HepG2 (cell line): ENCODE data around the gene RNASE13. TPM values are rescaled to one million over a fixed set of nuclear protein-coding genes. Genes with fewer than 3 reads are reported as not detected.

Experiments
- ATAC-seq: fragments of 200-7000 bp; cut with Tn5 transposase; 3 replicates; pipeline ENCODE4 v1.9.1; 2020; ENCODE audit warnings: mild to moderate bottlenecking, moderate library complexity
- BruUV-seq: library from RNA; stranded (reverse); fragments of 400-500 nt; replicated peaks from 2 replicates; lab custom pipeline; 2021; lab: Mats Ljungman, UMichigan
- CTCF ChIA-PET: fragments of 300-600 bp; formaldehyde crosslinking; extraction: SDS; loops from one replicate; lab custom pipeline; 2021; ENCODE audit warnings: low total read pairs, inconsistent platforms, low intra/inter-chr PET ratio; lab: Yijun Ruan, JAX
- POLR2A ChIA-PET: fragments of 350-600 bp; sonication (Branson Sonifier 250); formaldehyde crosslinking; loops from one replicate; lab custom pipeline; 2020; ENCODE audit warnings: antibody characterized with exemption, inconsistent platforms; lab: Yijun Ruan, JAX
- DNase-seq: peaks from one replicate; pipeline ENCODE4 v3.0.0-alpha.2; 2015; ENCODE audit warnings: low spot score
- FAIRE-seq: peaks from 3 replicates; lab custom pipeline; 2011; peaks lifted over from hg19 to GRCh38; lab: Jason Lieb, UNC
- H2AFZ ChIP-seq: one replicate; pipeline ENCODE4 v1.6.1; 2011; ENCODE audit warnings: low read length, inconsistent platforms
- H3K27ac ChIP-seq: fragments of 300-600 bp; 3 replicates; pipeline ENCODE4 v1.8.0; 2011; ENCODE audit warnings: mixed run types, mild to moderate bottlenecking, mixed read lengths, low read length, inconsistent platforms; ENCODE audit not compliant: insufficient read depth; ENCODE audit errors: extremely low read length
- H3K27me3 ChIP-seq, 2 experiments: fragments of 200-600 bp in 1 of 2; 2 replicates in 1 of 2; 3 replicates in 1 of 2; pipeline versions ENCODE4 v1.6.0 to v1.8.0; 2011; ENCODE audit warnings: low read length in 2 of 2, mild to moderate bottlenecking in 2 of 2, moderate library complexity in 2 of 2, inconsistent platforms in 1 of 2; ENCODE audit not compliant: insufficient read depth in 2 of 2, control insufficient read depth in 1 of 2
- H3K36me3 ChIP-seq, 2 experiments: fragments of 200-600 bp in 1 of 2; replicated peaks in 1 of 2; 2 replicates in 1 of 2; 3 replicates in 1 of 2; pipeline versions ENCODE4 v1.5.1 to v1.8.0; 2011; ENCODE audit warnings: low read length in 2 of 2, inconsistent platforms in 1 of 2; ENCODE audit not compliant: insufficient read depth in 2 of 2, control insufficient read depth in 1 of 2
- H3K4me1 ChIP-seq: 2 replicates; pipeline ENCODE4 v1.5.1; 2012; ENCODE audit warnings: low read length, inconsistent platforms; ENCODE audit not compliant: insufficient read depth
- H3K4me2 ChIP-seq: 2 replicates; pipeline ENCODE4 v1.6.0; 2011; ENCODE audit warnings: low read depth, low read length, inconsistent platforms
- H3K4me3 ChIP-seq, 3 experiments: fragments of 200-600 bp in 1 of 3; sonication (generic), shearing (Covaris generic) in 1 of 3; replicated peaks in 1 of 3; 2 replicates each; pipeline ENCODE4 v1.5.1; 2011 to 2016; ENCODE audit warnings: low read length in 3 of 3, inconsistent platforms in 2 of 3, low read depth in 2 of 3, mild to moderate bottlenecking in 2 of 3, control low read depth in 1 of 3, mixed read lengths in 1 of 3; ENCODE audit not compliant: insufficient read depth in 1 of 3
- H3K79me2 ChIP-seq: one replicate; pipeline ENCODE4 v1.6.1; 2011; ENCODE audit warnings: low read length, inconsistent platforms; ENCODE audit not compliant: insufficient read depth
- H3K9ac ChIP-seq: 2 replicates; pipeline ENCODE4 v1.6.0; 2011; ENCODE audit warnings: mild to moderate bottlenecking, low read depth, low read length, inconsistent platforms; ENCODE audit not compliant: insufficient read depth
- H3K9me3 ChIP-seq: 2 replicates; pipeline ENCODE4 v1.5.1; 2012; ENCODE audit warnings: mild to moderate bottlenecking, low read length
- H4K20me1 ChIP-seq: 2 replicates; pipeline ENCODE4 v1.6.0; 2011; ENCODE audit warnings: inconsistent platforms, mild to moderate bottlenecking, low read length, moderate library complexity; ENCODE audit not compliant: insufficient read depth
- ATF7 ChIP-seq, 2 experiments: fragments of 450-650 bp in 1 of 2; sonication (generic) in 1 of 2; formaldehyde crosslinking in 1 of 2; IDR thresholded peaks; 2 replicates each; pipeline versions ENCODE4 v1.4.0 to v1.6.1; 2016 to 2020; ENCODE audit warnings: antibody characterized with exemption in 1 of 2, mild to moderate bottlenecking in 1 of 2, missing genetic modification reagents in 1 of 2
- ERF ChIP-seq: IDR thresholded peaks from 2 replicates; pipeline ENCODE4 v1.6.1; 2018; ENCODE audit warnings: missing biosample characterization, missing genetic modification reagents
- GATAD2A ChIP-seq: IDR thresholded peaks from 2 replicates; pipeline ENCODE4 v1.6.1; 2016
- MAX ChIP-seq: IDR thresholded peaks from 2 replicates; pipeline ENCODE4 v1.6.1; 2012; ENCODE audit warnings: inconsistent platforms
- RXRB ChIP-seq: IDR thresholded peaks from 2 replicates; pipeline ENCODE4 v1.6.1; 2016; ENCODE audit warnings: borderline replicate concordance, missing genetic modification reagents, missing compliant biosample characterization
- STAG1 ChIP-seq: sonication (generic); formaldehyde crosslinking; IDR thresholded peaks from 2 replicates; pipeline ENCODE4 v1.4.0; 2020; ENCODE audit warnings: missing genetic modification reagents
- TRIM24 ChIP-seq: sonication (generic); formaldehyde crosslinking; IDR thresholded peaks from 2 replicates; pipeline ENCODE4 v1.8.0; 2022; ENCODE audit warnings: mild to moderate bottlenecking, missing genetic modification reagents
- ZBTB20 ChIP-seq: sonication (generic); formaldehyde crosslinking; IDR thresholded peaks from 2 replicates; pipeline ENCODE4 v1.8.1; 2023; ENCODE audit warnings: missing genetic modification reagents, low read depth, mild to moderate bottlenecking, borderline replicate concordance
- ZNF124 ChIP-seq: sonication (generic); formaldehyde crosslinking; IDR thresholded peaks from 2 replicates; pipeline ENCODE4 v1.4.0; 2020; ENCODE audit warnings: missing genetic modification reagents
- ZNF33B ChIP-seq: sonication (generic); formaldehyde crosslinking; IDR thresholded peaks from 2 replicates; pipeline ENCODE4 v1.5.1; 2020; ENCODE audit warnings: mild to moderate bottlenecking, missing genetic modification reagents
- ZNF547 ChIP-seq: sonication (generic); formaldehyde crosslinking; IDR thresholded peaks from 2 replicates; pipeline ENCODE4 v1.5.1; 2020; ENCODE audit warnings: mild to moderate bottlenecking, missing genetic modification reagents
- WGBS: methylation state at CpG from one replicate; pipeline ENCODE4 v1.1.6; 2017; ENCODE audit warnings: low lambda C conversion rate; 5-methylcytosine and 5-hydroxymethylcytosine counted together
- in situ Hi-C: cut with HindIII; loops from 2 replicates; pipeline ENCODE4 v1.10.0; 2017; ENCODE audit warnings: low pct_unique_long_range_greater_than_20kb; ENCODE audit not compliant: extremely low pct_ligation_motif_present
- intact Hi-C: fragments of 100-400 bp; cut with micrococcal nuclease; formaldehyde crosslinking; loops from one replicate; pipeline ENCODE4 v1.10.0; 2022; ENCODE audit not compliant: unreplicated experiment
- polyA plus RNA-seq, 8 experiments: library from polyadenylated mRNA; depleted of rRNA in 3 of 8; stranded (reverse) in 7 of 8; unstranded in 1 of 8; fragments of >200 nt; fragmentation: Illumina TruSeq in 4 of 8; extraction: Trizol in 4 of 8; gene quantifications; 2 replicates each; pipeline versions ENCODE4 v1.2.1 to v1.2.3, GENCODE V29; 2011 to 2016; ENCODE audit warnings: low read depth in 4 of 8, missing spikeins in 1 of 8, mixed read lengths in 1 of 8; ENCODE audit not compliant: insufficient read depth in 1 of 8
- total RNA-seq, 5 experiments: library from RNA; depleted of rRNA; stranded (reverse); fragments of >200 nt; fragmentation: Illumina TruSeq; extraction: Trizol; gene quantifications; 2 replicates each; pipeline ENCODE4 v1.2.3, GENCODE V29; 2016; ENCODE audit warnings: low read depth in 1 of 5
- TF ChIP-seq, protein P1 (sequence below): sonication (generic); formaldehyde crosslinking; IDR thresholded peaks from 2 replicates; pipeline ENCODE4 v1.9.0; 2021; ENCODE audit warnings: missing genetic modification reagents, borderline replicate concordance
- TF ChIP-seq, protein P2 (sequence below): sonication (generic); formaldehyde crosslinking; IDR thresholded peaks from 2 replicates; pipeline ENCODE4 v1.9.0; 2022; ENCODE audit warnings: low read depth, missing genetic modification reagents
- TF ChIP-seq, protein P3 (sequence below): sonication (generic); formaldehyde crosslinking; IDR thresholded peaks from 2 replicates; pipeline ENCODE4 v1.8.0; 2022; ENCODE audit warnings: mild to moderate bottlenecking, missing genetic modification reagents; ENCODE audit not compliant: insufficient replicate concordance

The RNASE13 gene
- total and polyA plus RNA-seq, 2 of the 13 experiments (the other 11 are each of a cell fraction or from before 2014, with no cell fraction given) = 1.0 TPM; not detected in 1

DNA sequence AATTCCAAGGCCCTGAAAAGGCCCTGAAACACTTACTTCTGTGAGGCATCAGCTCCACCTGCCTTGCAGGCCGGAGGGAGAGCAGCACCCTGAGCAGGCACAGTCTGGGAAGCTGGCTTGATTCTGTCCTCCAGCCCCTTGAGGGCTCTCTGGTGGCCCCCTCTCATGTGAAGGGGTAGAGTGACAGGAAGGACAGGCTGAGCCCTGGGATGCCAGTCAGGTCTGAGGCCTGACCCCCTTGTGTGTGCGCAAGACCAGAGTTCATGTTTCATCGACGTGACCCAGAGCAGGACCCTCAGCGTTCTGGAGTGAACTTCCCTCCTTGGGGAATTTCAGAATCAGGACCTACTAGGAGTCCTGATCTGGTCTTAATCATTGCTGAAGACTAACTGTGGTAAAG lies 24.3 kb upstream of the RNASE13 start (continued):
- TF ChIP-seq, protein P1, sequence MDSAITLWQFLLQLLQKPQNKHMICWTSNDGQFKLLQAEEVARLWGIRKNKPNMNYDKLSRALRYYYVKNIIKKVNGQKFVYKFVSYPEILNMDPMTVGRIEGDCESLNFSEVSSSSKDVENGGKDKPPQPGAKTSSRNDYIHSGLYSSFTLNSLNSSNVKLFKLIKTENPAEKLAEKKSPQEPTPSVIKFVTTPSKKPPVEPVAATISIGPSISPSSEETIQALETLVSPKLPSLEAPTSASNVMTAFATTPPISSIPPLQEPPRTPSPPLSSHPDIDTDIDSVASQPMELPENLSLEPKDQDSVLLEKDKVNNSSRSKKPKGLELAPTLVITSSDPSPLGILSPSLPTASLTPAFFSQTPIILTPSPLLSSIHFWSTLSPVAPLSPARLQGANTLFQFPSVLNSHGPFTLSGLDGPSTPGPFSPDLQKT = no peak
- TF ChIP-seq ZNF547 (CRISPR knock-in tag) = no peak

- no peak for ATAC-seq
- Histone ChIP-seq H3K27ac (peak within 1 kb of the TSS; percentile 92), H3K27me3 (no peaks in the 10 kb centered on the region), H3K9me3 (no peaks in the 10 kb centered on the region), H4K20me1 (no peaks in the 10 kb centered on the region), H3K9ac (peak within 1 kb of the TSS; percentile 6; the same call in 1 of the 2 replicates), H3K36me3 (no peaks in the 10 kb centered on the region), H3K4me1 (peaks cover 99% of the 10 kb centered on the region), H3K4me2 (peak within 1 kb of the TSS; percentile 71), H2AFZ (no peak within 1 kb of the TSS), H3K79me2 (no peaks in the 10 kb centered on the region), H3K4me3 (no peak within 1 kb of the TSS; a peak in 1 of 6 replicates)
- intact Hi-C loops = loop anchor here (5.0 kb wide), 1 partner anchor 376 kb away; the partner anchor contains the start of gene RNASE4
- CTCF ChIA-PET = interaction anchor here (0.9 to 1.5 kb wide), 3 partner anchors 18 to 44 kb away, joined by 3 to 7 read pairs (median 4); no protein-coding TSS in a partner anchor
- in situ Hi-C loops = no loop called here
- 76% methylated on average over 6 of the region's 8 CpGs for WGBS
- BruUV-seq = no TSS peak
- POLR2A ChIA-PET = interaction anchor here (1.3 to 4.3 kb wide), 3 partner anchors 11 to 43 kb away, joined by 7 to 77 read pairs (median 7); partner anchors contain the start of gene ARHGEF40
- no peak for FAIRE-seq
- DNase-seq = no peak
- TF ChIP-seq ERF (CRISPR knock-in tag) (peak; percentile 58; the same call in 1 of the 2 replicates), STAG1 (peak; percentile 20; the same call in 1 of the 2 replicates), GATAD2A (CRISPR knock-in tag) (peak; percentile 27; the same call in 1 of the 2 replicates), RXRB (CRISPR knock-in tag) (0 out of 2 replicates have a peak, but pooled peaks have one; percentile 12), ZNF124 (CRISPR knock-in tag) (no peak), ATF7 (IDR thresholded peaks at IDR 0.05) (peak; percentile 60), ATF7 (CRISPR knock-in tag; IDR thresholded peaks at IDR 0.05) (0 out of 2 replicates have a peak, but pooled peaks have one; percentile 36), ZBTB20 (CRISPR knock-in tag) (peak; percentile 36; the same call in 1 of the 2 replicates), MAX (peak; percentile 83), TRIM24 (CRISPR knock-in tag) (0 out of 2 replicates have a peak, but pooled peaks have one; percentile 10), ZNF33B (CRISPR knock-in tag) (peak; percentile 70; the same call in 1 of the 2 replicates)
- TF ChIP-seq, protein P2, sequence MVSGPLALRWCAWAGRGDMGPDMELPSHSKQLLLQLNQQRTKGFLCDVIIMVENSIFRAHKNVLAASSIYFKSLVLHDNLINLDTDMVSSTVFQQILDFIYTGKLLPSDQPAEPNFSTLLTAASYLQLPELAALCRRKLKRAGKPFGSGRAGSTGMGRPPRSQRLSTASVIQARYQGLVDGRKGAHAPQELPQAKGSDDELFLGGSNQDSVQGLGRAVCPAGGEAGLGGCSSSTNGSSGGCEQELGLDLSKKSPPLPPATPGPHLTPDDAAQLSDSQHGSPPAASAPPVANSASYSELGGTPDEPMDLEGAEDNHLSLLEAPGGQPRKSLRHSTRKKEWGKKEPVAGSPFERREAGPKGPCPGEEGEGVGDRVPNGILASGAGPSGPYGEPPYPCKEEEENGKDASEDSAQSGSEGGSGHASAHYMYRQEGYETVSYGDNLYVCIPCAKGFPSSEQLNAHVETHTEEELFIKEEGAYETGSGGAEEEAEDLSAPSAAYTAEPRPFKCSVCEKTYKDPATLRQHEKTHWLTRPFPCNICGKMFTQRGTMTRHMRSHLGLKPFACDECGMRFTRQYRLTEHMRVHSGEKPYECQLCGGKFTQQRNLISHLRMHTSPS (CRISPR knock-in tag) = peak; percentile 49; the same call in 1 of the 2 replicates
- TF ChIP-seq, protein P3, sequence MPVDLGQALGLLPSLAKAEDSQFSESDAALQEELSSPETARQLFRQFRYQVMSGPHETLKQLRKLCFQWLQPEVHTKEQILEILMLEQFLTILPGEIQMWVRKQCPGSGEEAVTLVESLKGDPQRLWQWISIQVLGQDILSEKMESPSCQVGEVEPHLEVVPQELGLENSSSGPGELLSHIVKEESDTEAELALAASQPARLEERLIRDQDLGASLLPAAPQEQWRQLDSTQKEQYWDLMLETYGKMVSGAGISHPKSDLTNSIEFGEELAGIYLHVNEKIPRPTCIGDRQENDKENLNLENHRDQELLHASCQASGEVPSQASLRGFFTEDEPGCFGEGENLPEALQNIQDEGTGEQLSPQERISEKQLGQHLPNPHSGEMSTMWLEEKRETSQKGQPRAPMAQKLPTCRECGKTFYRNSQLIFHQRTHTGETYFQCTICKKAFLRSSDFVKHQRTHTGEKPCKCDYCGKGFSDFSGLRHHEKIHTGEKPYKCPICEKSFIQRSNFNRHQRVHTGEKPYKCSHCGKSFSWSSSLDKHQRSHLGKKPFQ (CRISPR knock-in tag) = no peak
These were observed 23.4 kb upstream of the RNASE13 start, which contains the start of gene RNASE8 for GRCh38 chr14:21057803-21058675. Gene RNASE8 (plus strand): TSS chr14:21057822. CDS start chr14:21057893, 71 bp downstream.
